ACHN (cell line): ENCODE results near the gene RAB3IL1.

ENCODE experiments used
- DNase-seq: peaks from one replicate; pipeline ENCODE4 v3.0.0-alpha.2; 2015
- in situ Hi-C: cut with HindIII; loops from 2 replicates; pipeline ENCODE4 v1.10.0; 2017; ENCODE audit warnings: low sequenced_read_pairs, low pct_ligation_motif_present, low pct_unique_long_range_greater_than_20kb

Gene RAB3IL1

DNA sequence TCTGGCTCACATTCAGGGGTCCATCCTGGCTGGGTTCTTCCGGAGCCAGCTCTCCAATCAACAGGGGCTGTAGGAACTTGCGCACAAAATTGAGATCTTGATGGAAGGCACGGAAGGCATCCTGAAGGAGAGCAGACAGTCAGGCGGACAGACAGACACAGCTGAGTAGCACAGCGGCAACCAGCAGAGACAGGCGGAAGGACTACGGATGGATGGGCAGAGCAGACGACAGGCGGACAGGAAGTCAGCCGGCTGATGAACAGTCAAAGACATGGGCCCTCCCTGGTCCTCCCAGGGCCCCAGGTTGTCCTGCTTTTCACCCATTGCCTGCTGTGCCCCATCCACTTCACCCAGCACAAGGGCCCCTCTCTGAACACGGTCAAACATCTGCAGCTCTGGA lies 37.3 kb downstream of the RAB3IL1 start:
- in situ Hi-C loops = no loop called here
- DNase-seq = no peak

DNA sequence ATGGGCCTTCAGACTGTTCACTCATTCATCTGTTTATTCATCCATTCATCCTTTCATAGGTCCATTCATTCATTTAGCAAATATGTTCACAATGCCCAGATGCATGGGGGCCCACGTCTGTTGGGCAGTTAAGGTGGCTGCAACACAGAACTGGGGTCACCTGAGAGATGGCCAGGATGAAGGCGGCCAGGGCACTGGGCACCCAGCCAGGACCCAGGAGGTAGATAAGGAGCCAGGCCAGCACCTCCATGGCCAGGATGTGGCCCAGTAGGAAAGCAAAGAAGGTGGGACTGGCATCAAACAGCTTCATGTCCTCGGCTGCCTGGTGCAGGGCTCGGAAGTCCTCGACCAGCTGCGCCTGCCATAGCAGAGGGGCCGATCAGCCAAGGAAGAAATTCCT lies 38.2 kb downstream of the RAB3IL1 start:
- no peak for DNase-seq
- in situ Hi-C loops = no loop called here

DNA sequence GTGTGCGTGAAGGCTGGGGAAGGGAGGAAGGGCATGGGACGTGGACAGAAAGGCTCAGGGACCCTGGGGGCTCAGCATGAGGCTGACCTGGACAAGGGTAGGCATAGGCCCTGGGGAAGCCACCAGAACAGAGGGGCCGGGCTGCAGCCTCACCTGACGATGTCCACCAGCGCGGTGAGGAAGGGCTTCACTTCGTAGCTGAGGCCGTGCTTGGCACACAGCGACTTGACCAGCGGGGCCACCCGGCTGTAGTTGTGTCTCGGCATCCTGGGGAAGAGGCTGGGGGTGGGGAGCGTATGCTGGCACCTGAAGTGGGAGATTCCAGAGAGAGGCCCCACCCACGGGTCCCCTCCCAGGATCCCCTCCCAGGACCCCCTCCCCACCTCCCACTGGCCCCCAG lies 41.7 kb downstream of the RAB3IL1 start:
- no peak for DNase-seq
- in situ Hi-C loops = no loop called here

DNA sequence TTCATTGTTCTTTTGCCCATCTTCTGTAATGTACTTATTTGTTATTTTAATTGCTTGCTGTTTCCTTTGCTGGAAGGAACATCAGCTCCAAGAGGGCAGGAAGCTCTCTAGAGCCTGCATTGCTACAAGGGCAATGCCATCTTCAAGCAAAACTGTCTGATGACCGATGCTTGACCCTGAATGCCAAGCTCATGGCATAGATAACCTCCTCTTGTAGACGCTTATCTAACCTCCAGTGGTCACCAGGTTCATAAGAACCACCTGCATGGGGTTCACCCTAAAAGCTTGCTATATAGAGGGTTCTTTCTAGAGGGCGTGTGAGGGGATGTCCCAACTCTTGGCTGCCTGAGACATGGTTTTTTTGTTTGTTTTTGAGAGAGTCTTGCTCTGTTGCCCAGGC lies 42.5 kb downstream of the RAB3IL1 start:
- in situ Hi-C loops = no loop called here
- DNase-seq = no peak

DNA sequence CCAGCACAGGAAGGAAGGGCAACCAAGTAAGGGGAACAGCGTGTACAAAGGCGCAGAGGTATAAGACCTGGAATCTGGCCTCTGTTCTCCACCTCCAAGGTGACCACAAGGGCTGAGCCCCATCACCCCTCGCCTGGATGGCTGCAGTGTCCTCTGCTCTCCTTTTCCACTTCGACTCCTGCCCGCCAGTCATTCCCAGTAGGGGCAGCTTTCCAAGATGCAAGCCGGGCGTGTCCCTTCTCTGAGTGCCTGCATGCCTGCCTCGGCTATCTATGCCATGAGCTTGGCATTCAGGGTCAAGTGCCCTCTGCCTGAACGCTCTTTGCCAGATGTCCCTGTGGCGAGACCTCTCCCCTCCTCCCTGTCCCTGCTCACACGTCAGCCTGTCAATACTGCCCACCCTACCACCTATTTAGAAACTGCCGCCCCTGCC lies 43.0 kb downstream of the RAB3IL1 start:
- DNase-seq = peak; percentile 16
- in situ Hi-C loops = no loop called here

DNA sequence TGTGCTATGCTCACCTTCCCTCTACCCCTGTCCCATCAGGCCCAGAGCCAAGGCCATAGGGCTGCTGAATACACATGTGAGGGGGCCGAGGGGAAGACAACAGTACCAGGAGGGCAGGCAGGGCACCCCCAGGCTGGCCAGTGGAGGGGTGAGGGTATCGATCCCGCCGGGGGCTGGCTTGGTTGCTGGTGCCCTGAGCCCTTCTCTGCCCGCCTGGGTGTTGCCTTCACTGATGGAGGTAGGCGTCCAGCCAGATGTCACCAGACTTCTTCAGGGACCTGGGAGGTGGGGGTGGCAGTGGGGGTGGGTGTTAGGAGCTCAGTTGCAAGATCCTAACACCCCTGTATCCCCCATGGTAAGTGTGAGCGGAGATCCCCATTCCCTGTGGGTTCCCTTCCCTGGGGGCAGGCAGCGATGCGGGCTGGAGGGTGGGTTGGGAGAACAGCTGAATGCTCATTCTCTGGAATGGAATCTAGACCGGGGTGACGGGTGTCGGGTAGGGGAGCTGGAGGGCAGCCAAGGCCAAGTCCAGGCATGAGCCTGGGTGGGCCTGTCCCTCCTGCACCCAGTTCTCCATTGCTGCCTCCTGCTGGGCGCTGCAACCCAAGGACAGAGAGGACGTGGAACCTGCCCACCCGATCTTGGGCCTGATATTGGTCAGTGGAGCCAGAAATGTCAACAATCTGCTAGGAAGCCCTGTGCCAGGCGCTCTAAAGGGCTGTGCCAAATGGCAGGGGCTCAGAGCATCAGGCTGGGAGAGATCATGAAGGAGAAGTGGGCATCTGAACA lies 43.6 kb downstream of the RAB3IL1 start:
- DNase-seq = no peak
- in situ Hi-C loops = no loop called here

DNA sequence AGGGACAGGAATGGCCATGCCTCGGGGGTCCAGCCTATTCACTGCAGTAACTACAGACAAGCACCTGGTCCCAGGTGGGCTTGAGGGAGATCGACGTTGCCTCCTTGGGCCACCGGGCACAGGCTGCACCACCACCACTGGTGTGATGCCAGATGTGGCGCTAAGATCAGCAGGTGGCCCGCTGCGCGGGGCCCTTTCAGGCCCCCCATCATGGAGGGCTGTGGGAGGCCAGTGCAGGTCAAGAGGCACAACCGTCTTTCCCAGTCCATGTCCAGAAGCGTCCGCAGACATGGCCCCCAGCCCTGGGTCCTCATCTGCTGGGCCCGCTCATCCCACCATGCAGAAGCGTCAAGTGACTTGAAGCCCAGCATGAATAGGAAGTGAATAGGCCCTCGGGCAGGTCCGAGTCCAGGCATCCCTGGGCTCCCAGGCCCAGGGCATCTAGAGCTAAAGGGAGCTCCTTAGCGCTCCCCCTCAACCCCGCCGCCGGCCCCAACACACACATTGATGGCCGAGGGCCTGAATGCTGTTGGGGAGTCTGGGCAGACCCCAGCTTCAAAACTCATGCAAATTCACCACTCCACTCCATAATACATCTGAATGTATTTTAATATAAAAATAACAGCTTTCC lies 44.3 kb downstream of the RAB3IL1 start:
- in situ Hi-C loops = no loop called here
- DNase-seq = no peak

DNA sequence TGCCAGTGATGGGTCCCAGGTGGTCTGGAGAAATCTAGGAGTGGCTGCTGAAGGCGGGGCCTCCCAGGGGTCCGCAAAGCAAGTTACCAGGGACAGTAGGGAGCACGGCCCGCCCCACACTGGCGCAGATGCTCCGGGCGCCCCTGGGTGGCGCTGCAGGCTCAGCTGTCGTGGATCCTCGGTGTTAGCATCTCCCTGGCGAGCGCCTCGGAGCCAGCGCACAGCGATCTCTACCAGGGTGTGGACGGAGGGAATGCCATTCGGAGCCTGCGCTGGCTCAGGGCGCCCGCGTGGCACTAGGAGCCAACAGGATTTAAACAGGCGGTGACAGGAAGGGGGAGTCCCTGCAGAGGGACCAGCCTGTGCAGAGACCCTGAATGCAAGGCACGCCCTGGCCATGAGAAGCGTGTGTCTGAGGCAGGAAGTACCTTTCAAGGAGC lies 46.2 kb downstream of the RAB3IL1 start:
- in situ Hi-C loops = no loop called here
- DNase-seq = no peak

DNA sequence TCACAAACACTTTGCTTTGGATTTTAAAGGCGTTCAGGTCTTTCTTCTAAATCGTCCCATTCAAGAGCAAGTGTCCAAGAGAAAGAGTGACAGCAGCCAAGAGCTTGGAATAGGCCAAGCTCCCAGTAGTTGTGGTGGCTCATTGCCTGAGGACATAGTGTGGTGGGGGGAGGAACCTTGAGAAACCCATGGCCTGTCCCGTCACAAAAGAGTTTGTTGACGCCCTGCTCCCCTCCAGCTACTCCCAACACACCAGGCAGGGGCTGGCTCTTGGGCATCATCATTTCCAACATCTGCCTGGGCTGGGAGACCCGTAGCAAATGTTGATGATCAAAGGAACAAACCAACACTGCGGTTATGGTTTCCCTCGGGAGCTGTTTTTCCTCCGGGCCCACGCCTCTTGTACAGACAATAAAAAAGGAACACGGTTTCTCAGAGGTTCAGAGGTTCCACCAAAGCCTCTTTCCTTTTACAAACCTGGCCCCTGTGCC lies 46.8 kb downstream of the RAB3IL1 start:
- no peak for DNase-seq
- in situ Hi-C loops = no loop called here

DNA sequence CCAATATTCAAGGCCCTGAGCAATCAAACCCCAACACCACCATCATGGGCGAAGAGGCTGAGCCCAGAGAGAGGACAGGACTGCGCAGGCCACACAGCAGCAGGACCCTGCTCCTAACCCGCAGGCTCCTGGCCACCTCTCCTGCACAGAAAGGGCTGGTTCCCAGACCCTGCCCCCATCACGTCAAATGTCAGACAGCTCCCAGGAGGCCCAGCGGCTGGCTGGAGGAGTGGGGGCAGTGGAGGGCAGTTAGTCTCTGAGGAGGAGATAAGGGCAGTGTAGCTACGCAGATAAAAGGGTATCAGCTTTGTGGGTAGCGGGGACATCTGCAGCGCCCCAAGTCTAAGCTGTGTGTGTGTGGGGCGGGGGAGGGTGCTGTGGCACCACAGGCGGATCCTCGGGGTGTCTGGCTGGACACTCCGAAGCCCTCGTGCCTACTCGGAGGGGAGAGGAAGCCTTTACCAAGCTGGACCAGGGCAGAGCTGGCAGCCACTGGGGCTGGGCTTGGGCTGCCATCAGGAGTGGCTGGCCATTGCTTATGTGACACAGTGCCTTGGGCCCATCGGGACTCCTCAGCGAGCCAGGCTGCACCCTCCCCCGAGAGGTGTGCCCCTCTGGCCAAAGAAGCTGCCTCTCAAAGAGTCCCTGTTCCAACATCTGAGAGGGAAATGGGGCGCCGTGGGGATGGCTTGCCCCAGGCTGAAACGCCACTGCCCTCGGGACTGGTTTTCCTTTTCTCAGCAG lies 47.5 kb downstream of the RAB3IL1 start:
- in situ Hi-C loops = no loop called here
- no peak for DNase-seq

DNA sequence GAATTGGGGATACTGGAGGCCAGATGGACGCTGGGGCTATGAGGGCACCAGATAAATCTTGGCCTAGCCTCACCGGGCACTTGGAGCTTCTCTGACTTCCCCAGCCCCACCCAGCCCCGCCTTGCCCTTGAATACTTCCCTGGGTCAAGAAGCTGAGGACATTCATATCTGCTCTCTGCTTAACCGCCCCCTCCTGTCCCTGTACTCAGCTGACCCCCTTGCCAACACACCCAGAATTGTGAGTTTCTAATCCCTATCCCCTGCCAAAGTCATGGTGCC lies 48.0 kb downstream of the RAB3IL1 start:
- in situ Hi-C loops = no loop called here
- no peak for DNase-seq

DNA sequence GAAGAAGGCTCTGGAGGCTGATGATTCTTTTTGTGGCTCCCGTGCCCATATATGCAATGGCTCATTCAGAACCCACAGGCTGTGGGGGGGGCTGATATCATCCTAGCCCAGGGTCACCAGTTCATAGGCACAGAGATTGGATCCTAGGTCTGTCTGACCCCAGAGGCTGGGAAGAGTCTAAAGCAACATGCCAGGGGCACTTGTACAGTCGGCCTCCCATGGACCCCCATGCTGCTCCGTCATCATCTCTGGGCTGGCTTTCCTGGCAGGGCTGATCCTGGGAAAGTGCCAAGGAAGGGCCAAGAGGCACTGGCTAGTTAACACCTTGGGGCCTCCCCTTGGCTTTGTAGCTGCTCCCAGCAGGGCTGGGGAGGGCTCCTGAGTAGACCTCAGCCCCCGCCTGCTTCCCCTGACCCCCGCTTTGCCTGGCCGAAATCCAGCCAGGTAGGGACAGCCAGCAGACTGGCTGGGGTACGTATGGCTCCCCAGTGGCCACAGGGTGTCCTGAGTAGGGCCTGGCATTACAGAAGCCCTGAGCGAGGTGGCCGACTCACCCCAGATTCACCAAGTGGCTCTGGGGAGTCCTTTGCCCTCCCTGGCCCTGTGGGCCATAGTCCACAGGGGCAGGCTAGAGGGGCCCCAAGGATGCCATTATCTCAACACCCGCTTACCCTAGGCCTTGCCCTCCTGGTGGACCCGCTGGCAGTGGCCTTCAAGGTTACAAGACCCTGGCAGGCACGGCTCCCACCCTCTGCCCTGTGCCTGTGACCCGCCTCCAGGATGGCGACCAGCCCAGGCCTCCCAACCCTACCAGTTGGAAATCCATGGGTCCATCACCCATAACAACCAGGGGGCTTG lies 48.6 kb downstream of the RAB3IL1 start:
- in situ Hi-C loops = no loop called here
- DNase-seq = no peak

DNA sequence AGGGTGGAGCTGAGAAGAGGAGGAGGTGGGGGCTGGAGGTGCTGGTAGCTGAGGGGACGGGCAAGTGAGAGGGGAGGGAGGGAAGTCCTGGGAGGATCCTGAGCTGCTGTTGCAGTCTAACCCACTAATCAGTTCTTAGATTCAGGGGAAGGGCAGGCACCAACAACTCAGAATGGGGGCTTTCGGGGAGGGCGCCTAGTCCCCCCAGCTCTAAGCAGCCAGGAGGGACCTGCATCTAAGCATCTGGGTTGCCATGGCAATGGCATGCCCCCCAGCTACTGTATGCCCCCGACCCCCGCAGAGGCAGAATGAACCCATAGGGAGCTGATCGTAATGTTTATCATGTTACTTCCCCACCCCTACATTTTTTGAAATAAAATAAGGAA lies 50.4 kb downstream of the RAB3IL1 start:
- in situ Hi-C loops = no loop called here
- no peak for DNase-seq

DNA sequence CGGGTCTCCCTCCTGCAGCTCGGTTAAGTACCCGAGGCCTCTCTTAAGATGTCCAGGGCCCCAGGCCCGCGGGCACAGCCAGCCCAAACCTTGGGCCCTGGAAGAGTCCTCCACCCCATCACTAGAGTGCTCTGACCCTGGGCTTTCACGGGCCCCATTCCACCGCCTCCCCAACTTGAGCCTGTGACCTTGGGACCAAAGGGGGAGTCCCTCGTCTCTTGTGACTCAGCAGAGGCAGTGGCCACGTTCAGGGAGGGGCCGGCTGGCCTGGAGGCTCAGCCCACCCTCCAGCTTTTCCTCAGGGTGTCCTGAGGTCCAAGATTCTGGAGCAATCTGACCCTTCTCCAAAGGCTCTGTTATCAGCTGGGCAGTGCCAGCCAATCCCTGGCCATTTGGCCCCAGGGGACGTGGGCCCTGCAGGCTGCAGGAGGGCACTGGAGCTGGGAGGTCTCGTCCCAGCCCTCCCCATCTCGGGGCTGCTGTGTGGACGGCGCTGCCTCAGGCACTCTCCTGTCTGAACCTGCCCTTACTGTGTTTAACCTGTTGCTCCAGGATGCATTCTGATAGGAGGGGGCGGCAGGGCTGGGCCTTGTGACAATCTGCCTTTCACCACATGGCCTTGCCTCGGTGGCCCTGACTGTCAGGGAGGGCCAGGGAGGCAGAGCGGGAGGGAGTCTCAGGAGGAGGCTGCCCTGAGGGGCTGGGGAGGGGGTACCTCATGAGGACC lies 51.0 kb downstream of the RAB3IL1 start:
- no peak for DNase-seq
- in situ Hi-C loops = no loop called here

DNA sequence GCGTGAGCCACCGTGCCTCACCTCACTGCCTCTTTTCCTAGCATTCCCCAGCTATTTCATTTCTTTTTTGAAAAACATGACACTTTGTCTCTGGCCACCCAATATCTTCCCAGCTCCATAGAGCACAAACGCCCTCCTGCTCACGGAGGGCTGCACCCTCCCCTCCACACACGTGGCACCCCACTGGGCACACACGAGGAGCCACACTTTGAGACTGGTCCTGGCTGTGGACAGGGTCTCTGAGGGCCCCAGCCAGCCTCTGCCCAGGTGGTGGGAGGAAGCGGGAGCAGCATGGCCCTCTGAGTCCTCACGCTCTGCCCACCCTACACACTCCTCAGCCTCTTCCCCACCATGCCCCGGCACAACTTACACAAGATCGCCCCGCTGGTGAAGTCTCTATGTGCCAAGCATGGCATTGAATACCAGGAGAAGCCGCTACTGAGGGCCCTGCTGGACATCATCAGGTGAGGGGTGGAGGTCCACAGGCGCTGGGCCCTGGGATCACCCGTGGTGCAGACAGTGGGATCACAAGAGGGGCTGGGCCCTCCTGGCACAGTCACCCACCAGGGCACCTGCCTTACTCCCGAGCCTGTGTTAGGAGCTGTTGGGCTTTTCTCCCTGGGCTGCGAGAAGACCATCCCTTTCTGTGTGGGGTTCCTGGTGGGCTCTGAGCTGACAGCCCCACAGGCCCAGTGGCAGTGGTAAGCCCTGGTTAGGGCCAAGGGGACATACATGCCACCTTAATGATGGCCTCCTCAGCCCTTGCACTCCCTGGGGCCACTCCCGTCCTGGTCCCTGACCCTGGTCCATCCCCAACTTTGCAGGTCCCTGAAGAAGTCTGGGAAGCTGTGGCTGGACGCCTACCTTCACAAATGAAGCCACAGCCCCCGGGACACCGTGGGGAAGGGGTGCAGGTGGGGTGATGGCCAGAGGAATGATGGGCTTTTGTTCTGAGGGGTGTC lies 52.3 kb downstream of the RAB3IL1 start:
- in situ Hi-C loops = no loop called here
- DNase-seq = no peak

DNA sequence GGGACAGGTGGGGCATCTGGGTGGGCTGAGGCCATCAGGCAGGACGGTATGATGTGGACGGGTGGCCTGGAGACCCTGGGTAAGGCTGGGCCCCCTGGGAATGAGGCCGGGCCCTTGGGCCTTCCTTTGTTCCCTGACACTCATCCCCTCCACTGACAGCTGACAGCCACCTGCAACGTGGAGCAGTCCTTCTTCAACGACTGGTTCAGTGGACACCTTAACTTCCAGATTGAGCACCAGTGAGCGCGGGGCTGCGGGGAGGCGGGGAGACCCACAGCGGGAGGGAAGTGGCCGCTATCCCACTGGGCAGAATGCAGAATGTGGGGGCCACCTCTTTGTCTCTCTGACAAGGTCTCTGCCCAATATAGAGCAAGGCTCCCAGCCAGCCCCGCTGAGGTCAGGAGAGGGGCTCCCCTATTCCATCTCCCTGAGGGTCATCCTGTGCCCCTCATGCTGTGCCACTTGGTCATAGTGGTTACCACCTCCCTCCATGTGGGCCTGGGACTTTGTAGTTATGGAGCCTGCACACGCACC lies 53.8 kb downstream of the RAB3IL1 start:
- in situ Hi-C loops = no loop called here
- DNase-seq = no peak
